ENCODE measurements around the gene SLC6A18.

- no peak for TF ChIP-seq CTCF (optimal IDR thresholded peaks at IDR 0.05 in 1 of 3, IDR thresholded peaks at IDR 0.05 in 1 of 3, conservative IDR thresholded peaks at IDR 0.05 in 1 of 3; ENCODE audit: extremely low read depth in 1 of 3, insufficient read depth in 2 of 3, low read length in 3 of 3)
- TF ChIP-seq EZH2 (IDR thresholded peaks at IDR 0.05; ENCODE audit: low read length), result no peak
These were observed 10.2 kb downstream of the SLC6A18 start for GRCh38 chr5:1235379-1235778.
